TTC549 (cell line): ENCODE results near the gene KLF9.

ENCODE experiments used
- FAIRE-seq: peaks from 2 replicates; lab custom pipeline; 2012; peaks lifted over from hg19 to GRCh38; lab: Jason Lieb, UNC

KLF9 gene

GRCh38 chr9:70413799-70414775, at the start of gene KLF9:
KLF9 (minus strand) TSS chr9:70414657; CDS start chr9:70413363, 1,294 bp downstream.
- FAIRE-seq, result peak; percentile 94

DNA sequence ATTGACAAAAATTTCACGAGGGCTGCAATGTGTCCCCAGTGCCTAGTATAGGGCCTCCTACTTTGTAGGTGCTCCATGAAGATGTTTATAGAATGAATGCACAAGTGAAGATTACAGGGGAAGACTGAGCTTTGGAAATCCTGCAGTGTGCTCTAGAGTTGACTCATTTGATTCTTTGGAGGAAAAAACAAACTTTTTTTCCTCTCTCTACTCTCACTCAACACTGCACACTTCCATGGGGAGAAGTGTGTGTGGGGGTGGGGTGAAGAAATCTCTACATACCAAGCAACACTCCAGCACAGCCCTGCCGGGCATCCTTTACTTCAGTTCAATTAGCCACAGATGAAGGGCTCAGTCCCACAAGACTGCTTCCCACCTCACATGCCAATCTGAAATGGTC, 49.4 kb upstream of the KLF9 start:
- no peak for FAIRE-seq

DNA sequence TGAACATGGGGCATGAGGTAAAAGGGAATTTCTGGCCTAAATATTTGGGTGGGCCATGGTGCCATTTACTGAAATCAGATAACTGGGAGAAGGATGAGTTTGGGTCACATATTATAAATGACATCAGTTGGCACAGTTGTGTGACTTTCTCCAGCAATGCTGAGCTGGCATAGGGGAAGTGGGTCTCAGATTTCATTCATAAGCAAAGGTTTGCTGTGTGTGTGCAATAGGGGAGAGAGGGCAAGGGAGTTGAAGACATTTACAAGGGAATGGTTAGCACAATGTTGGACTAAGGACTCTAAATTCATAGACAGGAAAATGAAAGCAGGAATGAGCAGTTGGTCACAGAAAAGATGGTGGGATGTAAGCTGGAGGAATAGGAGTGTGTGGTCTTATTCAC, 47.8 kb upstream of the KLF9 start:
- FAIRE-seq, result no peak

GRCh38 chr9:70457235-70457634, 42.8 kb upstream of the KLF9 start:
- no peak for FAIRE-seq

- no peak for FAIRE-seq
These were observed 41.7 kb upstream of the KLF9 start for GRCh38 chr9:70455993-70456704.

DNA sequence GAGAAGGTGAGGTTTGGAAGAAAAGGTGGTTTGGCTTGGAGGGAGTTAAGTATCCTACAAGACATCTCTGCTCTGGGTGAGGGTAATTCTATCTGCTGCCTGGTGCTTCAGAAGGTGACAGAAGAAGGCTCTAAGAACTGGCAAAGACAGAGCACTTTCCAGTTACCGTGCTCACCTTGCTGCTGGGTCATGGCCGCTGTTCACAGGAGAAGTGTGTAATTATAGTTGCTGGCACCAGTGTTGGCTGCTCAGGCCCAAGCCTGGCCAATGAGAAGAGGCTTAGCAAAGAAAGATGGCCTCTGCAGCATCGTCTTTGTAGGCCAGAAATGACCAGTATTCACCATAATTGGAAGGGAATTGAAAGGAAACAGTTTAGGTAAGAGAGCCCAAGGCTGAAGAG, 37.9 kb upstream of the KLF9 start:
- no peak for FAIRE-seq

GRCh38 chr9:70451765-70452164, 37.3 kb upstream of the KLF9 start:
- no peak for FAIRE-seq

GRCh38 chr9:70450738-70451137, 36.3 kb upstream of the KLF9 start:
- no peak for FAIRE-seq

GRCh38 chr9:70449461-70449860, 35.0 kb upstream of the KLF9 start:
- FAIRE-seq, result no peak

DNA sequence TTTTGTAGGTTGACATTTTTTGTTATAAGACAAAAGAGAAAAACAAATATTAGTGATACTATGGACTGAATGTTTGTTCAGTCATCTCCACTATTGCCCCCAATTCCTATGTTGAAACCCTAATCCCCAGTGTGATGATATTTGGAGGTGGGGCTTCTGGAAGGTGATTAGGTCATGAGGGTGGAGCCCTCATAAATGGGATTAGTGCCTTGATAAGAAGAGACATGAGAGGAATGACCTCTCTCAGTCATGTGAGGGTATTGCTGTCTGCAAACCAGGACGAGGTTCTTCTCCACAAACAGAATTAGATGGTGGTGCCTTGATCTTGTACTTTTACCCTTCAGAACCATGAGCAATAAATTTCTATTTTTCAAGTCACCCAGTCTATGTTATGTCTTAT, 34.5 kb upstream of the KLF9 start:
- no peak for FAIRE-seq

DNA sequence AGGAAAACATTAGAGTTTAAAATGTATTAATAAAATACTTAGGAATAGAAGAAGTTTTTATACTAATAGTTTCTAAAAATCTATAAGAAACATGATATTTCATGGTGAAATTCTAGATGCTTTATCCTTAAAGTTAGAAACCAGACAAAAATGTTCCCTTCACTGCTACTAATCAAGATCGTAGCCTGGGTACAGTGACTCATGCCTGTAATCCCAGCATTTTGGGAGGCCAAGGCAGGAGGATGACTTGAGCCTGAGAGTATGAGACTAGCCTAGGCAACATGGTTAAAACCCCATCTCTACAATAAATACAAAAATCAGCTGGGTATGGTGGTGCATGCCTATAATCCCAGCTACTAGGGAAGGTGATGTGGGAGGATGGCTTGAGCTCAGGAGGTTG, 30.4 kb upstream of the KLF9 start:
- FAIRE-seq, result no peak

GRCh38 chr9:70442328-70442848, 27.9 kb upstream of the KLF9 start:
- FAIRE-seq, result no peak

DNA sequence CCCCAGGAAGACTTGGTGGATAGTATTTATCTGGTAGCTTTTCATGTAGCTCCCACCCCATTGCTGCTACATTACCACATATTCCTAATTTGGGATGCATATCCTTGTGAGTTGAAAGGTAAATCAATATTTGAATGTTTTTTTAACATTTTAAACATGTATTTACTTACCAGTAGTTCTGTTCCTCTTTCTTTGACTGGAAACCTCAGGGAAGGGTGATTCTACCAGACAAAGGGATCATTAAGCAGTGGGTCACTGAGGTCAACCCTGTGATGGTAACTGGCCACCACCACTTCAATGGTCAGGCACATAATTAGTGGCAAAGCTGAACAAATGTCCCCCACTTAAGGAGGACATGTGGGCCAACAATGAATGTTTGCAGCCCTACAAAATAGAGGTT, 27.2 kb upstream of the KLF9 start:
- no peak for FAIRE-seq

DNA sequence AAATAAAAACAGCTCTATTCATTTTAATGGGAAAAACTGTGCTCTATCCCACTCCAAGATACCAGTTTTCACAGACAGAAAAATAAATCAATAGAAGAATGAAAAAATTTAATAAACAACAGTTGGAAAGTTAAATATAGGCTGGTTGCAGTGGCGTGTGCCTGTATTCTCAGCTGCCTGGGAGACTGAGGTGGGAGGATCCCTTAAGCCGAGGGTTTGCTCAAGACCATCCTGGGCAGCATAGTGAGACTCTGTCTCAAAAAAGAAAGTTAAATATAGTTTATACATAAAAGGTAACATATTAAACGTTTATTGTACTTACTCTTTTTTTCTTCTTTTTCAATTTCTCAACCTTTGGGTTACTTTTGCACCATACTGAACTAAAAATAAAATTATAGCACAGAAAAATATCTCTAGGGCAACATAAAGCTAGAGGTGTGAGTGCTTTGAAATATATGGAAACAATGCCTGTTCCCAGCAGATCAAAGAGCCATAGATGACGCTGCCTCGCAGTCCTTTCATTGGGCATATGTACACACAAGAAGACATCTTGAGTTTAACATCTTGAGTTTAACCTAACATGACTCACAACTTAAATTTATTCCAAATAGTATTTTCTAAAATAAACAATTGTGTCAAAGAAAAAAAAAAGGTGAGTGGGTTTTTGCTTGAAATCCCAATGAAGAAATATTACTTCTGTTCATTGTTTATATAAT, 25.7 kb upstream of the KLF9 start:
- FAIRE-seq, result no peak

DNA sequence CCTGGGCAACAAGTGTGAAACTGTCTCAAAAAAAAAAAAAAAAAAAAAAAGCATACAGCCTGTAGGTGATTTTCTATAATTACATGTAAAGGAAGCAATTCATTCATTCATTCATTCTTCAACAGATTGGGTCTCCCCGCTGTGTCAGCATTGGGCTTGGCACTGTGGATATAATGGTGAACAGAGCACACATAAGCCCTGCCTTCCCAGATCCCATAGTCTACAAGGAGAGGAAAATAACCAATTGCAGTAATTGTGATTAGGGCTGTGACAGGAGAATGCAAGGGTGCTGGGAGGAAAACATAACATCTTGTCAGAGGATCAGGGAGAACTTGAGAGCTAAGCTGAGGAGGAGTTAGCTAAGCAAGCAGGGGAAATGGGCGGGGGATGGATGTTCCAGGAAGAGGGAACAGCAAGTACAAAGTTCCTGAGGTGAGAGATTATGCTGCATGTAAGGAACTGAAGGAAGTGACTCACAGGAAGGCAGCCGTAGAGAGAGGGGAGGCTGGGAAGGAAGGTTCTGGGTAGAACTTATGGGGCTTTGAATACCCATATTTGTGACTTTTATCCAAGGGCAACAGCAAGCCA, 24.0 kb upstream of the KLF9 start:
- FAIRE-seq, result no peak

GRCh38 chr9:70435948-70436347, 21.5 kb upstream of the KLF9 start:
- no peak for FAIRE-seq

DNA sequence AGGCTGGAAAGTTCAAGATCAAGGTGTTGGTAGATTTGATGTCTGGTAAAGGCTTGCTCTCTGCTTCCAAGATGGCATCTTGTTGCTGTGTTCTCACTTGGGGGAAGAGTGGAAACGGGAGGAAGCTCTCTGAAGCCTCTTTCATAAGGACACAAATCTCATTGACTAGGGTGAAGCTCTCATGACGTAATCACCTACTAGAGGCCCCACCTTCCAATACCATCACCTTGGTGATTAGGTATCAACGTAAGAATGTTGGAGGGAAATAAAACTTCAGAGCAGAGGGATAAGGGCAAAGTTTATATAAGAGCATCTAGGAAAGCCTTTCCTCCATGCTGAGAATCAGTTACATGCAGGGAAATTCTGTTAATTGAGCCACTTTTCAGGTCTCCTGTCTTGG, 15.4 kb upstream of the KLF9 start:
- no peak for FAIRE-seq

GRCh38 chr9:70428781-70429180, 14.3 kb upstream of the KLF9 start:
- no peak for FAIRE-seq

DNA sequence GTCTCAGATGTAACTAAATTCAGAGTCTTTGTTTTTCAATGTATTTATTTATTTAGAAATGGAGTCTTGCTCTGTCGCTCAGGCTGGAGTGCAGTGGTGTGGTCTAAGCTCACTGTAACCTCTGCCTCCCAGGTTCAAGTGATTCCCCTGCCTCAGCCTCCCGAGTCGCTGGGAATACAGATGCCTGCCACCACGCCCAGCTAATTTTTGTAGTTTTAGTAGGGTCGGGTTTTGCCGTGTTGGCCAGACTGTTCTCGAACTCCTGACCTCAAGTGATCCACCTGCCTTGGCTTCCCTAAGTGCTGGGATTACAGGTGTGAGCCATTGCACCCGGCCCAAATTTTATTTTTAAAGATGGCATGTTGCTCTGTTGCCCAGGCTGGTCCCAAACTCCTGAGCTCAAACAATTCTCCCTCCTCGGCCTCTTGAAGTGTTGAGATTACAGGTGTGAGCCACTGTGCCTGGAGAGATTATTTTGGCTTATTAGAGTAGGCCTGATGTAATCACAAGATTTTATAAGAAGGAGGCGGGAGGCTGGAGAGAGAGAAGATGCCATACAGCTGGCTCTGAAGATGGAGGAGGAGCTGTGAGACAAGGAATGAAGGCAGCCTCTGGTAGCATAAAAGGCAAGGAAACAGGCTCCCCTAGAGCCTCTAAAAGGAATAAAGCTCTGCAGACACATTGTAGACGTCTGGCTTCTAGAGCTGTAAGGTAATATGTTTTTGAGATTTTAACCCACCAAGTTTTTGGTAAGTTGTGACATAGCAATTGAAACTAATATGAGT, 12.9 kb upstream of the KLF9 start:
- FAIRE-seq, result no peak

GRCh38 chr9:70425192-70425591, 10.7 kb upstream of the KLF9 start:
- no peak for FAIRE-seq

DNA sequence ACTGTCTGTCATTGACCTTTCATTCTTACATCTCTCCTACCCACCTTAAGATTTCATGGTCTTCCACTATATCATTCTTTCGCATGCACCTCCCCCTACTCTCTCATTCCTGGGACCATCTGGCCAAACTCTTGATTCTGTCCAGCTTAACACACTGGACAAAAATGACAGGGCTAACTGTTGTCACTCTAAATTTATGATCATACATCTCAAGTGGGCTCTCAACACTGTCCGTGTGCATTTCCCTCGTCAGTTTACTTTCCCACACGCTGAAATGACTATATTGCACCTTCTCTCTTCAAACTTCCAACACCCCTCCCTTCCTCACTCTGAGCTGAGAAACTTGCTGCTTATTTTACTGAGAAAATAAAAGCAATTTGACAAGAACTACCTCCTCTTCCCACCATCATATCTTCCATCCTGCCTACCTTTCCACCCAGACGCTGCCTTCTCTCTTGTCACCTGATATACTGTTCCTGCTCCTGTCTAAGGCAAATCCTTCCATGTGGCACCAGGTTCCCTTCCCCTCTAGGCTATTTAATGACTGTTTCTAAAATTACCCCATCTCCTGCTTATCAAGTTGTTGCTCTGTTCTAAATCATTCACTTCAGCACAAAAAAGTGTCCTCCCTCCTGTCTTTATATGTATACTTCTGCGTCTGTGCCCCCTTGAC, 8.1 kb upstream of the KLF9 start:
- no peak for FAIRE-seq
